Measurements from ENCODE around the gene ARL14EP.
A peak's percentile ranks its signal among the peaks of the same experiment; 100 is the strongest.

Gene ARL14EP

DNA sequence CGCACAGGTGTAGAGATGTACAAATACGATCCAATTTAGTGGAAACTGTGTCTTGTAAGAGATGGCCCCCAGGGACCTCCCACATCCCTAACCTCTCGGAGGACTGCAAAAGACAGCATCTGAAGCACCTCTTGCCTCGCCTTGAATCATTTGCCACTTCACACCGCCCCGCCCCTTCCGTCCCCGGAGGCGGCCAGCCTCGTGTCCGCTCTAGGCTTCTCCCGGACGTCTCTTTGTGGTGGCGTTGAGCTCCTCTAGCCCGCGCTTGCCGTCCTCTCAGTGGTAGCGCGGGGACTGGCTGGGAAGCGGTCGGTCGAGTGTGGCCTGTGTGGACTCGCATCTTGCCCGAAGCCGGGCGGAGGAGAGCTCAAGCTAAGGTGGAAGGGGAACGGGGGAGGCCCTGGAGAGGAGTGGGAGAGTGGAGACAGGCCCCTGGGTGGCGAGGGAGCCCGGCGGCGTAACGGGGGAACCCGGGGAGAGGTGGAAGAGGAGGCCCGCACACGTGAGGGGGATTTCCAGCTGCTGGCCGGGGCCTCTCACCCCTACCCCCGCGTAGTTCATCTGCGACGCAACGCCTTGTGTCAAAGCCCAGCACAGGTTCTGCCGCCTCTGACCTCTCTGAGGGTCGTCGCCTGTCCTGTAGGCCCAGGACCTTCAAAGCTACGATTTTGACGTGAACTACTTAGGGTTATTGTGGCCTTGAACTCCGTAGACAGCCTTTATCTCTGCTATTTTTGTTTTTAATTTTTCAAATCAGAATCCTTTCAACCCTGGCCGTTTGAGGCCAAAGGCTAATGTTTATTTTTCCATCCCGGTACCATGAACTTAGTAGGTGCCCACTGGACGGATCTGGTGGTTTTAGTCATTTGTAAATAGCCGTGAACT lies at the start of gene ARL14EP:
ARL14EP (plus strand) TSS at position 279 of the 885 bp plus-strand sequence. CDS start 7,845 bp downstream, outside the sequence.
- peak; percentile 95 for DNase-seq

GRCh38 chr11:30277176-30277575 lies 45.7 kb upstream of the ARL14EP start:
- DNase-seq: no peak

DNA sequence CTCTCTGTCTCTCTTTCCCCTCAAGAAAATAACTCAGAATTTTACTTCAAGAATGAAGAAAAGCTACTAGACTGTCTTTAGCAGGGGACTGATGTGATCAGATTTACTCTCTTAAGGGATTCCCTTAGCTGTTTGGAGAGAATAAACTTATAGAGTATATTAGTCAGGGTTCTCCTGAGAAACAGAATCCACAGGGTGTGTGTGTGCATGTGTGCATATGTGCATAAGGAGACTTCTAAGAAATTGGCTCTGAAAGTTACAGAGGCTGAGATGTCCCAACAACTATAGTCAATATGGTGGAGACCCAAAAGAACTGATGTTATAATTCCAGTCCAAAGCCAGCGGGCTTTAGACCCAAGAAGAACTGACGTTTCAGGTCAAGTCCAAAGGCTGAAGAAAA lies 43.1 kb upstream of the ARL14EP start:
- no peak for DNase-seq

- DNase-seq: no peak
These were observed 41.2 kb upstream of the ARL14EP start for GRCh38 chr11:30281476-30282288.

- no peak for DNase-seq
These were observed 40.6 kb upstream of the ARL14EP start for GRCh38 chr11:30282289-30282631.

- DNase-seq: no peak
These were observed 38.1 kb upstream of the ARL14EP start for GRCh38 chr11:30284836-30285235.

GRCh38 chr11:30285416-30286121 lies 37.3 kb upstream of the ARL14EP start:
- no peak for DNase-seq

- no peak for DNase-seq
These were observed 31.6 kb upstream of the ARL14EP start for GRCh38 chr11:30291331-30291730.

DNA sequence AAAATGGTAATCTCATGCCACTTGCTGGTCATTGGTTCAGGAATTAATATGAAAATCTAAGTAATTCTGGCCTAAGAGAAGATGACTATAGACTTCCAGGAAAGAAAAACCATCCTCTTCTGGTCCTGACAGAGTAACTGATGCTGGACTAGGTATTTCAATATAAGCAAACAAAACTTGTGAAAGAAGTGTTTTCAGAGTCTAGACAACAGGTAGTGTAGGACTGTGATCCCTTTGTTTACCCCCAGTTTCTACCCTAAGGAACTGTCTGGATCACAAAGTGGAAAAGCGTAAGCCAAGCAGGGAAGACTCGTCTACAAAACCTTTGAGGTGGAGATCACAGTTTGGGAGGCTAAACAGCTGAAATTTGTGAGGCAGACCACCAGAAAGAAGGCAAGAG lies 30.4 kb upstream of the ARL14EP start:
- DNase-seq: no peak

DNA sequence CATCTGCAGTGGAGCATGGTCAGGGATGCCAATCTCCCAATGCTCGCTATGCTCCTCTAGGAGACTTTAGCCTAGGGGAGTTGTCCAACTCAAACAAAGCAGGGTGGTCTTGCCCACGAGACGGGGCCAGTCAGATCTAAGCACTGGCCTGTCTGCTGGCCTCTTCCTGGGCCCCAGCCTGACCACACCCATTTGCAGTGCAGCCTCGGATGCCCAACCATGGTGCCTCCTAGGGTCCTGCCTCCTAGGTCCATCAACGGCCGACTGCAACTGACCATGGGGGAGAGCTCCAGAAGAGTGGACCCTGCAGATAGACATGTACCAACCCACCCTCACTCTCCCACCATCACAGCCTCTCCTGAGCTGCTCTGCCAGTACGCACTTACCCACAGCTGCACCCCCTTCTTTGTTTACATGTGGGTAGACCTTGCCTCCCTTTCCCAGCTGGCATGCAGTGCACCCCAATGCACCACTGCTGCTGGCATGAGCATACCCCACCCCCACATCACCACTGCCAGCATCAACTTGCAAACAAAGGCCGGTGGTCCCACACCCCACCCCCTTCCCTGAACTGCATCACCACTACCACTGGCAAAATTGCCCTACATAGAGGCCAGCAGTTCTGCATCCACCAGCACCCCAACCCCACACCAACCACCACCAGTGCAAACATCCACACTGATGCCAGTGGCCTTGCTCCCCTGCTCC lies 27.6 kb upstream of the ARL14EP start:
- DNase-seq: no peak

DNA sequence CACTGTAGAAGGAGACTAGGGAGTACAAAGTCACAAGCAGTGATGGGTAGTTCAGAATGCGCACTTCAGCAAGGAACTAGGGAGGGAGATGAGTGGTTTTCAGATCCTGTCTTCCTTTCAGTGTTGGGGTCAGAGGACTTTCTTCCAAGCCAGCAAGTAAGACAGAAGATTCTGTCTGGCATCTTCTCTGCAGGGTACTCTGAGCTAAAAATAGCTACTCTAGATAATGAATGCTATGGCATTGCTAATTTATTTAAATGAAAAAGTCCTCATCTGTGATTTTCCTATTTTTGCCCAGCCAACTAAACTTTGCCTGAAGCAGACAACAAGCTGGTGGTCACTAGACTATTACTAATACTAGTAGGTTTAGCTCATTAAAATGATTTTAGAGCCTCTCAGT lies 18.3 kb upstream of the ARL14EP start:
- no peak for DNase-seq

- no peak for DNase-seq
These were observed 12.3 kb upstream of the ARL14EP start for GRCh38 chr11:30310623-30311022.

- no peak for DNase-seq
These were observed 11.7 kb upstream of the ARL14EP start for GRCh38 chr11:30311189-30311588.

GRCh38 chr11:30312243-30312642 lies 10.7 kb upstream of the ARL14EP start:
- DNase-seq: no peak

DNA sequence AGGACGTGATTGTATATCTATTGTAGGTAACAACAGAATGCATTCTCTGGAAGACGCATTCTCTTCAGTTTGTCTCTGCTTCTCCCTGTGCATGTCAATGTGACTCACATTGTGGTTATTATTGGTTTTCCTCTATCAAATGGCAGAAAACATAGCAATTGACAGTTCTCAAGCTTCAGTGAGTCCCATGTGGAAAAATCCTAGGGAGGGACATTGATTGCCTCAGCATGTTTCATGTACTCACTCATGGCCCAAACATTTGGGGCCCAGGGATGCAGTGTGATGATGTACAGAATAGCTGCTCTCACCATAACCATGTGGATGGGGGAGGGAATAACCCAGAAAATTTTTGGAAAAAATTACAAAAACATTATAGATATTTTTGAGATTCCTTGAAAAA lies 9.3 kb upstream of the ARL14EP start:
- no peak for DNase-seq

- no peak for DNase-seq
These were observed 8.3 kb upstream of the ARL14EP start for GRCh38 chr11:30314625-30315024.

- DNase-seq: no peak
These were observed 6.7 kb upstream of the ARL14EP start for GRCh38 chr11:30316237-30316636.

DNA sequence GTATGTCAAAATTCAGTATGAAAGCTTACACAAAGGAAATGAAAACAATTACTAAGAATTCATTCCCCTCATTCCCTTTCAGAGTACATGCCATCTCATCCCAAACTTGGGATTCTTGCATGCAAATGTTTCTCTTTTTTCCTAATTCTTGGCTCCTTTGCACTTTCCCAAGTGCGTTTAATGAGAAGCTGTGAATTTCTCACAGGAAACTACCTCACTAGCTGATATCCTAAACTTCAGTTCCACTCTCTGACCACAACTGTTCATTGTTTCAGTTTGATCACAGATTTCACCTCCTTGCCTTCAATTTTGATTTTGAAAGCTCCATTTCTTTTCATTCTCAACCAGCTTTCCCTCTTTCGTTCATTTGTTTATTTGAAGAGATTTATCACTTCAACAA lies 5.9 kb upstream of the ARL14EP start:
- no peak for DNase-seq

GRCh38 chr11:30321321-30321720 lies 1.6 kb upstream of the ARL14EP start:
- no peak for DNase-seq

DNA sequence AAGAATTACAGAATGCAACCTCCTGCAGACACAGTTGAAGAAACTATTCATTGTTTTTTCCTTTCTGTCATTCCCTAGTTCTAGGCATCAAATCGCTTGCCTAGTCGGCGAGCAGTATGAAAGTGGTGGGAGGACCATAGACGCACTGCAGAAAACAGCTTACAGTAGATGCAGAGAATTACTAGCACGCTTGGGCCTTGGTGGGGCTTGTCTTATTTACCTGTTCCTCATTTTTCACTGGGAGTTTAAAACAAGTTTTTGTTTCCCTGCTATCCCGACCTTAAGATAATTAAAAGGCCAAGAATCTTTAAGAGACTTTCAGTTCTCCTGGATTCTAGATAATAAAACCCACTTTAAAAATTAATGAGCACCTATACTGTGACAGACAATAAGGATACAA lies 713 bp upstream of the ARL14EP start:
- no peak for DNase-seq

- no peak for DNase-seq
These were observed 3.3 kb downstream of the ARL14EP start for GRCh38 chr11:30326114-30326778.

DNA sequence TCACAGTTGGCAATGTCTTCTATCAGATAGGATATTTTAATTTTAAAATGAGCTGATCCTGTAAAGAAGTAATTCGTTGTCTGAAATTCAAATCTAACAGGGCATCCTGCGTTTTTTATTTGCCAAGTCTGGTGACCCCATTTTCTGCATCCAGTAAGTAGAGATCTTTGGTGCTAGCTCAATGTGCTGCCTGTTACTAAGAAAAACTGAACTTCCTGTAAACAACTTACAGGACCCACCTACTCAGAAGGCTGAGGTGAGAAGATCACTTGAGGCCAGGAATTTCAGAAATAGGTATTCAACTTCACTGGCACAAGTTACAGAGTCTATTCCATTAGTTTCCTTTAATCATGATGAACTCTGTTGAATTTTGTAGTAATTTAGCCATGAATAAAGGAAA lies 4.0 kb downstream of the ARL14EP start:
- no peak for DNase-seq
